Retinal pigment epithelial cell (primary cell): ENCODE data around the gene OMA1.
A peak's percentile ranks its signal among the peaks of the same experiment; 100 is the strongest.

Experiments used
- DNase-seq: peaks from one replicate; pipeline ENCODE4 v3.0.0-alpha.2; 2010; ENCODE audit warnings: low read depth
- H3K4me3 ChIP-seq: 2 replicates; pipeline ENCODE4 v1.5.1; 2011; ENCODE audit warnings: mild to moderate bottlenecking, low read length, control low read depth, moderate library complexity
- TF ChIP-seq, protein P1 (sequence below): conservative IDR thresholded peaks from 2 replicates; pipeline ENCODE4 v1.5.1; 2011; ENCODE audit warnings: low read depth, low read length, control low read depth, inconsistent platforms

The OMA1 gene

DNA sequence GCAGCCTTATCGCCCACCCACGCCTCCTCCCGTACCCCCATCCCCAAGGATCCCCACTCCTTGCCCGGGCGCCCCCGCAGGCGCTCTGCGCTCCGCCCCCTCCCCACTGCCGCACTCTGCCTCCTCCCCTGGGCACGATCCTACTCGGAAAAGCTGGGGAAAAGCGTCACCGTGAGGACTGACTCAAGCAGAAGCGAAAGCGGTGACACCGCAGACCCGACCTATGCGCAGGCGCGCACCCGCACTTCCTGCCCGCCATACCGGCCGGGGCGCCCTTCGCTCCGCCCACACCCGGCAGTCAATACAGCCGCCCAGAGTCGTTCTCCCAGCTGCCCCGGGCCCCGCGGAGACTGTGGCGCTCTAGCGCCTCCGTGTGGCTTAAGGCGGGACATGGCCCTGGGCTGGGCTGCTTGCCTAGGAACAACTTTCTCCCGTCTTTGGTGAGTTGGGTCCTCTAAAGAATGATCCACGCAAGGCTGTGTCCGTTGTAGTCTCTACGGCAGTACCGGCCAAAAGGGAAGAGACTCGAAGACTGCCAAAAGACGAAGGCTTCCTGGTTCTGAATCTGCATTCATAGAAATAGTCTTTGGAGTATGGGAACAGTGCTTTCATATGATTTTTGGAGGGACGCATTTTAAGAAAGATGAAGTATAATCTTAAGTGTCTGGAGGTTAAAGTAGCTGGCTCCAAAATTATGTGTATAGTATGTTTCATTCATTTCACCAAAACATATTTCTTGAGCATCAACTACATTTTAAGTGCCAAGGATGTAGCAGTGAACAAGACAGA is at the start of gene OMA1:
OMA1 (minus strand) TSS at position 207 of the 789 bp plus-strand sequence. CDS start 7,432 bp downstream, outside the sequence.
- TF ChIP-seq, protein P1, sequence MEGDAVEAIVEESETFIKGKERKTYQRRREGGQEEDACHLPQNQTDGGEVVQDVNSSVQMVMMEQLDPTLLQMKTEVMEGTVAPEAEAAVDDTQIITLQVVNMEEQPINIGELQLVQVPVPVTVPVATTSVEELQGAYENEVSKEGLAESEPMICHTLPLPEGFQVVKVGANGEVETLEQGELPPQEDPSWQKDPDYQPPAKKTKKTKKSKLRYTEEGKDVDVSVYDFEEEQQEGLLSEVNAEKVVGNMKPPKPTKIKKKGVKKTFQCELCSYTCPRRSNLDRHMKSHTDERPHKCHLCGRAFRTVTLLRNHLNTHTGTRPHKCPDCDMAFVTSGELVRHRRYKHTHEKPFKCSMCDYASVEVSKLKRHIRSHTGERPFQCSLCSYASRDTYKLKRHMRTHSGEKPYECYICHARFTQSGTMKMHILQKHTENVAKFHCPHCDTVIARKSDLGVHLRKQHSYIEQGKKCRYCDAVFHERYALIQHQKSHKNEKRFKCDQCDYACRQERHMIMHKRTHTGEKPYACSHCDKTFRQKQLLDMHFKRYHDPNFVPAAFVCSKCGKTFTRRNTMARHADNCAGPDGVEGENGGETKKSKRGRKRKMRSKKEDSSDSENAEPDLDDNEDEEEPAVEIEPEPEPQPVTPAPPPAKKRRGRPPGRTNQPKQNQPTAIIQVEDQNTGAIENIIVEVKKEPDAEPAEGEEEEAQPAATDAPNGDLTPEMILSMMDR, result peak; percentile 98
- peak; percentile 86 for DNase-seq
- peak within 1 kb of the TSS; percentile 77 for H3K4me3 ChIP-seq

DNA sequence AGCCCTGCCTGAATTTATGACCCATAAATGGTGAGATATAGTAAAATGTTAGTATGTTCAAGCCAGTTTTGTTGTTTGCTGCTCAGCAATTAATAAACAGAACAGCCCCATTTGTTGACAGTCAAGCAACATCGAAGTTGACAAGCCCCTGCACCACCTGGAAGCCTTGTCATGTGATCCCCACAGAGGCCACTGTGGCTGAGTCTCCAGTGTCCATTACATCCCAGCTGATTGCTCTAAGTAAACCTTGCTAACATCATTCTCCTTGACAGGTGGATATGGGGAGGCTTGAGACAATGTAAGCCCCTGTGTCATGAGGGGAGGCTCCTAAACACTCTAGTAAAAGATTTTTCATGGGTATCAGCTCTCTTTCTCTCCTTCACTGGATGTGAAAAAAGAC is 48.0 kb upstream of the OMA1 start:
- DNase-seq, result no peak
- TF ChIP-seq, protein P1, result no peak
- no peak overlapping the region for H3K4me3 ChIP-seq

DNA sequence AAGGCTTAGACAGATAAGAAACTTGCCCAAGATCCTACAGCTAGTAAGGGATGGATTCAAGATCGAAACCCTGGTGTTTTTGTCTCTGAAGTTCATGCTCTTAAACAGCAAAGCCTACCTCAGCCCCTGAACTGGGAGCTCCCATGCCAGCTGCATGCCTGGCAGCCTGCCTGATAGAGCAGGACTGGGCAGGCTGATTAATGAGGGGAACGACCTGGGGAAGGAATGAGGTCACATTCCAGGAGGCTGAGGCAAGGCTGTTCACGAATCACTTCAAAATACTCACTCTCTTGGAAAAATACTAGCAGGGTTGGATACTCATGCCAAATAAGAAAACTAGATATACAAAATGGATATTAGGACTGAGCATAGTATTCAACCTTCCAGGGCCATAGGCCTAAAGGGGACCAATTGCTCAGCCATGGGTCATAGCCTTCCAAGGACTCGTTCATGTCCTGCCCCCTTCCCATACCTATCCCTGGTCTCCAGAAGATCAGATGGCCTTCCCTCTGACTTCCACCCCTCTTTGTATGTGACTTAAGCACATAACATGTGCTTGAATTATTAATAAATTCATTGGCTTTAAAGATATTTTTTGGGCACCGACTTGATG is 46.1 kb upstream of the OMA1 start:
- peak; percentile 97 for DNase-seq
- TF ChIP-seq, protein P1, result no peak
- no peak overlapping the region for H3K4me3 ChIP-seq

DNA sequence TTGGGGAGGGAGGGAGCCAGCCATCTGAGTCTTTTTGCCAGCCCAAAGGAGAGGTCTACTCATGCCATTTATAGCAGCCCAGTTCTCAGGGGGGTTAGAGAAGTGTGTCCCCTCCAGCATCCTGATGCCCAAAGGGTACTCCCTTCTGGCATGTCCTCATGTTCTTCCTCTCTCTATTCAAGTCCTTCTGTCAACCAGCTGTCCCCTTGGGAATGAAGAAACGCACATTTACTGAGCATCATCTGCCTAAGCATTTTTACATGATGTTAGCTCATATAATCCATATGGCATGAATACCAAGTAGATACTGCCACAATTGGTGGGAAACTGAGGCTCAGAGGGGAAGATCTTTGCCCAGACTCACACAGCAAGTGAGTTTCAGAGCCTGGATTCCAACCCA is 45.3 kb upstream of the OMA1 start:
- no peak for DNase-seq
- TF ChIP-seq, protein P1, result no peak
- H3K4me3 ChIP-seq, result no peak overlapping the region

DNA sequence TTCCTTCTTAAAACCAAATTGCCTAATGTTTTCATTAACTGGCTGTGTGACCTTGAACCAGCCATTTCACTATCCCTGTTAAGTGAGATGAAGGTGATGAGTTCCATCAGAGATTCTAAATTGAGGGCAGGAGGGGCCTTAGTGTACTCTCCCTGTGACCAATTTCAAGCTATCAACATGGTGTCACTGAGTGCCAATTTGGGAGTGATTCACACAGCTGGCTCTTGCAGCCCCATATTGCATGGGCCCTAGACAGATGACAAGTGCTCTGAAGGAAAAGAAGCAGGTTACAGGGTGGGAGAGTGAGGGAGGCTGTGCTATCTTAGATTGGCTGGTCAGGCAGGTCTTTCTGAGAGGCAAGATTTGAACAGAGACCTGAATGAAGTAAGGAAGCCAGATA is 43.5 kb upstream of the OMA1 start:
- no peak overlapping the region for H3K4me3 ChIP-seq
- no peak for DNase-seq
- TF ChIP-seq, protein P1, result no peak

DNA sequence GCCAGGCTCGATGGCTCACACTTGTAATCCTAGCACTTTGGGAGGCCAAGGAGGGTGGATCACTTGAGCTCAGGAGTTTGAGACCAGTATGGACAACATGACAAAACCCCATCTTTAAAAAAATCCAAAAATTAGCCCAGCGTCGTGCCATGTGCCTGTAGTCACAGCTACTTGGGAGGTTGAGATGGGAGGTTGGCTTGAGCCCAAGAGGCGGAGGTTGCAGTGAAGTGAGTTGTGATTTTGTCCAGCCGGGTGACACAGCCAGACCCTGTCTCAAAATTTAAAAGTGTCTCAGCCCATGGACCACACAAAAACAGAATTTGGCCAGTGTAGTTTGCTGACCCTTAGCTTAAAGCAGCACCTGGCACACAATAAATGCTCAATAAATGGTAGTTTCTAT is 41.9 kb upstream of the OMA1 start:
- H3K4me3 ChIP-seq, result no peak overlapping the region
- no peak for DNase-seq
- TF ChIP-seq, protein P1, result no peak

DNA sequence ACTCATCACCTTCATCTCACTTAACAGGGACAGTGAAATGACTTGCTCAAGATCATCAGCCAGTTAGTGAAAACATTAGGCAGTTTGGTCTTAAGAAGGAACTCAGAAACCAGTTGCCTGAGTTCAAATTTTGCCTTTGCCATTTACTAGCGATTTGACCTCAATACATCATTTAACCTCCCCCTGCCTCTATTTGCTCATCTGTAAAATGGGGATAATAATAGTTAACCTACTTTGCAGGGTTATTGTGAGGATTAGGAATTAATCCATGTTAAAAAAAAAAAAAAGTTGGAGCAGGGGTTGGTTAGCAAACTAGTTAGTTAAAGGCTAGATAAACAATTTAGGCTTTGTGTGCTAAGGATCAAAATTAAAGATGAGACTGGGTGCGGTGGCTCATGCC is 41.1 kb upstream of the OMA1 start:
- no peak overlapping the region for H3K4me3 ChIP-seq

More for the DNA sequence above, 41.1 kb upstream of the OMA1 start:
- TF ChIP-seq, protein P1, result no peak
- no peak for DNase-seq
